SK-N-SH treated with all-trans-retinoic acid at 6 μM for 48 hours (cell line): ENCODE results near the gene DST.

Source experiments
- ATAC-seq: fragments of 200-7000 bp; cut with Tn5 transposase; 3 replicates; pipeline ENCODE4 v1.9.1; 2020; ENCODE audit warnings: mild to moderate bottlenecking, moderate library complexity
- ARNTL ChIP-seq: fragments of 450-650 bp; formaldehyde crosslinking; IDR thresholded peaks from 2 replicates; pipeline ENCODE4 v1.5.0; 2020; ENCODE audit warnings: low read depth, mild to moderate bottlenecking, moderate library complexity, borderline replicate concordance
- CSDC2 ChIP-seq: fragments of 250-450 bp; sonication (Bioruptor Pico); IDR thresholded peaks from 2 replicates; pipeline ENCODE4 v1.5.0; 2020; ENCODE audit warnings: mild to moderate bottlenecking, moderate library complexity
- CSRNP3 ChIP-seq: fragments of 250-450 bp; sonication (Bioruptor Pico); IDR thresholded peaks from 2 replicates; pipeline ENCODE4 v1.5.1; 2021; ENCODE audit warnings: mild to moderate bottlenecking, moderate library complexity
- ISL1 ChIP-seq: fragments of 250-450 bp; sonication (Bioruptor Pico); IDR thresholded peaks from 2 replicates; pipeline ENCODE4 v2.1.2; 2022; ENCODE audit warnings: mild to moderate bottlenecking, moderate library complexity
- OSR1 ChIP-seq: fragments of 250-450 bp; sonication (Bioruptor Pico); IDR thresholded peaks from 2 replicates; pipeline ENCODE4 v1.8.0; 2022; ENCODE audit warnings: moderate library complexity, mild to moderate bottlenecking, inconsistent platforms
- PATZ1 ChIP-seq: fragments of 250-450 bp; sonication (Bioruptor Pico); IDR thresholded peaks from 2 replicates; pipeline ENCODE4 v1.8.0; 2020; ENCODE audit warnings: mild to moderate bottlenecking, moderate library complexity, borderline replicate concordance
- PPARA ChIP-seq: fragments of 250-450 bp; sonication (Bioruptor Pico); IDR thresholded peaks from 2 replicates; pipeline ENCODE4 v1.5.0; 2020; ENCODE audit warnings: mild to moderate bottlenecking, borderline replicate concordance
- RARB ChIP-seq: fragments of 250-450 bp; sonication (Bioruptor Pico); IDR thresholded peaks from 2 replicates; pipeline ENCODE4 v1.8.0; 2021; ENCODE audit warnings: mild to moderate bottlenecking, moderate library complexity
- TCF4 ChIP-seq: fragments of 250-450 bp; sonication (Bioruptor Pico); IDR thresholded peaks from 2 replicates; pipeline ENCODE4 v1.8.0; 2021; ENCODE audit warnings: mild to moderate bottlenecking, moderate library complexity, borderline replicate concordance
- TOX ChIP-seq: fragments of 250-450 bp; sonication (Bioruptor Pico); IDR thresholded peaks from 2 replicates; pipeline ENCODE4 v1.8.0; 2021; ENCODE audit warnings: mild to moderate bottlenecking, moderate library complexity, borderline replicate concordance
- TSHZ2 ChIP-seq: fragments of 250-450 bp; sonication (Bioruptor Pico); IDR thresholded peaks from 2 replicates; pipeline ENCODE4 v1.5.0; 2020; ENCODE audit warnings: mild to moderate bottlenecking, moderate library complexity
- ZC3H10 ChIP-seq: fragments of 250-450 bp; sonication (Bioruptor Pico); IDR thresholded peaks from 2 replicates; pipeline ENCODE4 v1.5.1; 2021; ENCODE audit warnings: mild to moderate bottlenecking, moderate library complexity
- ZFP3 ChIP-seq: fragments of 250-450 bp; sonication (Bioruptor Pico); IDR thresholded peaks from 2 replicates; pipeline ENCODE4 v1.5.0; 2020; ENCODE audit warnings: mild to moderate bottlenecking, moderate library complexity
- ZFP30 ChIP-seq: fragments of 450-650 bp; formaldehyde crosslinking; IDR thresholded peaks from 2 replicates; pipeline ENCODE4 v1.5.0; 2022; ENCODE audit warnings: mild to moderate bottlenecking, moderate library complexity
- ZNF70 ChIP-seq: fragments of 450-650 bp; formaldehyde crosslinking; IDR thresholded peaks from 2 replicates; pipeline ENCODE4 v1.5.0; 2020; ENCODE audit warnings: mild to moderate bottlenecking, moderate library complexity
- ZNF8 ChIP-seq: fragments of 450-650 bp; formaldehyde crosslinking; IDR thresholded peaks from 2 replicates; pipeline ENCODE4 v1.5.0; 2020; ENCODE audit warnings: mild to moderate bottlenecking, moderate library complexity
- TF ChIP-seq, protein P1 (sequence below): fragments of 250-450 bp; sonication (Bioruptor Pico); IDR thresholded peaks from 2 replicates; pipeline ENCODE4 v1.5.1; 2020; ENCODE audit warnings: low read depth, mild to moderate bottlenecking, moderate library complexity

The DST gene

DNA sequence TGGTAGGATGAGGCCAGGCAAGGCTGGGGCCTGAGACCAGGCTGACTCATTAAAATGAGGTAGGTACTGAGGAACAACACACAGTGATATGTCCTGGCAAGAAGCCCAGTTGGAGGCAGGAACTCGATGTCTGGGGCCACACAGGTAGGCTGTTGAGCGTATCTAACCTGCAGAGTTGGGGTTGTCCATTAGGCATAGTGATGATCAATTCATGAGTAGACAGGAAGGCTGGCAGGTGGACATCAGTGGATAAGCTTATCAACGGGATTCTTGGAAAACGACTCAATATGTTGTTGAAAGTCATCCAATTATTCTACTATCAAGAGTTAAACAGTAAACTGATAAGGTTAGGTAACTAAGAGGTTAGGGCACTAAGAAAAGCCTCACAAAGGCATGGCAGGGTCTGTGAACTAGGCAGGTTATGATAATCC, 202.1 kb downstream of the DST start:
- ATAC-seq: no peak
- TF ChIP-seq ISL1 (CRISPR knock-in tag) (no peak), PATZ1 (CRISPR knock-in tag) (no peak), ZNF70 (CRISPR knock-in tag) (no peak), ZFP3 (CRISPR knock-in tag) (no peak), TOX (CRISPR knock-in tag) (no peak)
- TF ChIP-seq, protein P1, sequence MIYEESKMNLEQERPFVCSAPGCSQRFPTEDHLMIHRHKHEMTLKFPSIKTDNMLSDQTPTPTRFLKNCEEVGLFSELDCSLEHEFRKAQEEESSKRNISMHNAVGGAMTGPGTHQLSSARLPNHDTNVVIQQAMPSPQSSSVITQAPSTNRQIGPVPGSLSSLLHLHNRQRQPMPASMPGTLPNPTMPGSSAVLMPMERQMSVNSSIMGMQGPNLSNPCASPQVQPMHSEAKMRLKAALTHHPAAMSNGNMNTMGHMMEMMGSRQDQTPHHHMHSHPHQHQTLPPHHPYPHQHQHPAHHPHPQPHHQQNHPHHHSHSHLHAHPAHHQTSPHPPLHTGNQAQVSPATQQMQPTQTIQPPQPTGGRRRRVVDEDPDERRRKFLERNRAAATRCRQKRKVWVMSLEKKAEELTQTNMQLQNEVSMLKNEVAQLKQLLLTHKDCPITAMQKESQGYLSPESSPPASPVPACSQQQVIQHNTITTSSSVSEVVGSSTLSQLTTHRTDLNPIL (CRISPR knock-in tag): no peak

DNA sequence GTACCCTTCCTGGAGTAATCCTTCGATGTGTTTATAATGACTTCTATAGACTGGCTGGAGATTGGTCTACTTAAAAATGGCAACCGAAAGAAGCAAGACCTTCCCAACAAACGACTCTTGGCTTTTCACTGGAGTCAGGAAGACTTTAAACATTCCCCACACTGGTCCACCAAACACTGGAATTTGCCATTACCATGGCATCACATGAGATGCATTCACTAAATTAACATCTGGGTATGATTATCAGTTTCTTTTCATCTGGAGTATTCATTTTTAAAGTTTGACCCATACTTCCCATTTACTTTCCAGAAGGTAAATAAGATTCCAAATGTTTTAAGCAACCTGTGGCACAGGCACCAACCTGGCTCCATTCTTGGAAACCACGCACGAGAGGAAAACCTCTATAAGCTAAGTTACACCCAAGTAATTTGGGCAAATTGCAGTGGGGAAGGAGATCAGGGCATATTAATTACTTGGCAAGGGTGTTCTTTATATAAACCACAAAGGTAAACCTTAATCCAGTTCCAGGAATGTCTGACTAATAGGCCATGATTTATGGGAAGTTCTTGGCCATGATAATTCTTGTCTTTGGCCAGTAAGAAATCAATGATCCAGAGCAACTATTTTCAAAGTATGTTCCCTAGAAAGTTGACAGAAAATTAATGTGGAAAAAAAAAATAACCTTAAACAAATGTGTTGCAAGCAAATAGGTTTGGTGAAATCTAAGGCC, 205.4 kb downstream of the DST start:
- no peak; the same call in 2 of the 3 replicates for ATAC-seq

More for the DNA sequence above, 205.4 kb downstream of the DST start:
- no peak for TF ChIP-seq TOX (CRISPR knock-in tag)
- TF ChIP-seq ZNF70 (CRISPR knock-in tag): no peak
- TF ChIP-seq PPARA: no peak
- no peak for TF ChIP-seq TSHZ2 (CRISPR knock-in tag)
- TF ChIP-seq ARNTL: no peak
- no peak for TF ChIP-seq ZNF8 (CRISPR knock-in tag)
- no peak for TF ChIP-seq CSDC2 (CRISPR knock-in tag)
- no peak for TF ChIP-seq ZFP3 (CRISPR knock-in tag)
- TF ChIP-seq RARB (CRISPR knock-in tag): no peak
- TF ChIP-seq PATZ1 (CRISPR knock-in tag): no peak
- no peak for TF ChIP-seq TCF4 (CRISPR knock-in tag)
- no peak for TF ChIP-seq ZFP30 (CRISPR knock-in tag)
- TF ChIP-seq ZC3H10 (CRISPR knock-in tag): no peak
- TF ChIP-seq, protein P1 (CRISPR knock-in tag): no peak
- TF ChIP-seq CSRNP3 (CRISPR knock-in tag): no peak
- TF ChIP-seq OSR1 (CRISPR knock-in tag): no peak
- no peak for TF ChIP-seq ISL1 (CRISPR knock-in tag)
